Upper lobe of left lung (tissue), 6 donors: ENCODE measurements around the gene EPM2A. TPM values are rescaled to one million over a fixed set of nuclear protein-coding genes. Genes with fewer than 3 reads are reported as not detected.
"Not testable (repeated sequence)": the region's sequence is repeated elsewhere in the genome, so short reads cannot be mapped to it uniquely, and the experiment has no call there.

Experiments
- ATAC-seq, 2 donors: fragments of 200-7000 bp; cut with Tn5 transposase; one replicate each; pipeline ENCODE4 v1.9.1; 2022; ENCODE audit warnings: mild to moderate bottlenecking in 2 of 2, moderate library complexity in 2 of 2; ENCODE audit not compliant: low FRiP score in 2 of 2
- DNase-seq, 2 donors: peaks; one replicate each; pipeline ENCODE4 v3.0.0-alpha.2; 2019 to 2020
- H3K27ac ChIP-seq, 4 donors: fragments of 200-600 bp; sonication (generic); one replicate each; pipeline ENCODE4 v1.5.1; 2016 to 2019
- H3K27me3 ChIP-seq, 4 donors: fragments of 200-600 bp; sonication (generic); one replicate each; pipeline ENCODE4 v1.5.1; 2017 to 2019
- H3K36me3 ChIP-seq, 4 donors: fragments of 200-600 bp; sonication (generic); one replicate each; pipeline ENCODE4 v1.5.1; 2016 to 2019
- H3K4me1 ChIP-seq, 4 donors: fragments of 200-600 bp; sonication (generic); one replicate each; pipeline ENCODE4 v1.5.1; 2018 to 2019
- H3K4me3 ChIP-seq, 4 donors: fragments of 200-600 bp; sonication (generic); one replicate each; pipeline ENCODE4 v1.5.1; 2017 to 2019; ENCODE audit warnings: mild to moderate bottlenecking in 2 of 4, moderate library complexity in 1 of 4
- H3K9me3 ChIP-seq, 4 donors: fragments of 200-600 bp; sonication (generic); one replicate each; pipeline ENCODE4 v1.5.1; 2018 to 2019
- EP300 ChIP-seq, 4 donors: sonication (generic); formaldehyde crosslinking; IDR thresholded peaks; one replicate each; pipeline ENCODE4 v1.5.1; 2017; ENCODE audit warnings: antibody characterized with exemption in 4 of 4, control low read depth in 2 of 4
- POLR2A ChIP-seq, 4 donors: fragments of 450-650 bp; IDR thresholded peaks; one replicate each; pipeline ENCODE4 v1.5.1; 2016 to 2017; ENCODE audit warnings: antibody characterized with exemption in 4 of 4, mild to moderate bottlenecking in 2 of 4
- POLR2AphosphoS5 ChIP-seq, 2 donors: sonication (generic); formaldehyde crosslinking; IDR thresholded peaks; one replicate each; pipeline ENCODE4 v1.5.1; 2017; ENCODE audit warnings: antibody characterized with exemption in 2 of 2
- WGBS, 2 donors: methylation state at CpG; one replicate each; pipeline ENCODE4 v1.1.5; 2017 to 2018; 5-methylcytosine and 5-hydroxymethylcytosine counted together
- total RNA-seq, 6 donors: library from RNA; depleted of rRNA in 4 of 6; stranded (reverse); fragments of >200 nt in 4 of 6; gene quantifications; one replicate each; pipeline versions ENCODE4 v1.1.0 to v1.2.1, GENCODE V29; 2016 to 2021
- TF ChIP-seq, protein P1 (sequence below), 6 experiments: fragments of 450-650 bp in 4 of 6; fragments of 200-600 bp in 2 of 6; sonication (generic) in 2 of 6; IDR thresholded peaks; one replicate each; pipeline ENCODE4 v1.5.1; 2016 to 2019; ENCODE audit warnings: antibody characterized with exemption in 6 of 6
- donor health status: DM: no; HTN: no; CAD: no; lungs with moderate emphysema.
- donor health status: DM: no; HTN: yes; CAD: no; lungs with severe emphysema.

Gene EPM2A
- total RNA-seq, 6 donors from 2014 or later: 9.3 to 27.7 (median 21.0) TPM

DNA sequence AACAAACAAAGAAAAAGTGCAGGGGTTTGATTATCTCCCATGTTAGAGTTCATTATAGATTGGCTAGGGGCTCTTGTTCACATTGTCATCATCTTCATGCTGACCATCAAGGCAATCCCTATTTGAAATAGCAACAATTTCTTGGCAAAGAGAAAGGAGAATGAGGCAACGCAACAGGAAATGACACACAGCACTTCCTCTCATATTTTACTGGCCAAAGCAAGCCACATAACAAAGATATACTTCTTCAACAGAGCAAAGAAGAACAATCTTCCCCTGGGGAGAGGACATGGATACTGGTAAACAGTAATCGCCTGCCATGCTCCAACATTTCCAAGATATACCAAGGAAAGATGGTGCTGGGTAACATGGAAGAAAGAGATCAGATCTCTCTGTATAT, 29.8 kb downstream of the EPM2A start:
- Histone ChIP-seq H3K4me3 (no peak overlapping the region), H3K36me3 (no peaks in the 10 kb centered on the region), H3K27ac (no peak overlapping the region), H3K4me1 (no peaks in the 10 kb centered on the region), H3K27me3 (no peaks in the 10 kb centered on the region), H3K9me3 (no peaks in the 10 kb centered on the region)
- TF ChIP-seq POLR2AphosphoS5 (IDR thresholded peaks at IDR 0.05): no peak
- TF ChIP-seq POLR2A (IDR thresholded peaks at IDR 0.05): no peak
- no peak for TF ChIP-seq EP300 (IDR thresholded peaks at IDR 0.05)
- WGBS, 2 donors: 56 to 64% methylated on average over 2 of the region's 2 CpGs
- no peak for ATAC-seq
- DNase-seq: no peak

DNA sequence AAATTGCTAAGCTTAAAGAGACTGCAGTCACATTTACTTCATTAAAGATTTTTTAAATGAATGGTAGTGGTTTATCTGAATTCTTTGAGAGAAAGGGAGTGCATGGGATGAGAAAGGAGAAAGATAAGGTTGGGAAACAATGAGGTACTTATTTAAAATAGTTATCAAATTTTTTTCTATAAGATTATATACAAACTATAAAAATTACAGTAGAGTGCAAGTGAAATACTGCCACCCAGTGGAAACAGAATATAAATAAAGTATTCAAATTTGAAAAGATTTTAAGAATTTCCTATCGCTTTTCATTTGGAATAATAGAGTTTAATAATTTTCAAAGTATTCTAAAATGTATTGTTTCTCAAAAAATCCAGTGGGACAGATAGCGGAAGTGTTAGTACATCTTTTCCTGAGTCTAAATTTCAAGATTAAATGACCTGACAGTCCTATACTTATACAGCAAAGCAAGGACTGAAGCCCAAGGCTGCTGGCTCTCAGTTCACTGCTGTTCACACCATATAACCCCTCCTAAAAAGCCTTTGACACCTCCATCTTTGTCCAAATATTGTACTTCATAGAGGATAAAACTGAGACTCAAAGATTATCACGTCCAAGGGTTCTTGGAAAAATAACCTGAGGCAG, 31.1 kb downstream of the EPM2A start:
- Histone ChIP-seq H3K36me3 (no peaks in the 10 kb centered on the region), H3K9me3 (no peaks in the 10 kb centered on the region), H3K4me1 (no peaks in the 10 kb centered on the region), H3K27ac (no peak overlapping the region), H3K4me3 (no peak overlapping the region), H3K27me3 (no peaks in the 10 kb centered on the region)
- DNase-seq (no peak), ATAC-seq (no peak)
- 51 to 58% methylated on average over 3 of the region's 3 CpGs for WGBS, 2 donors
- TF ChIP-seq EP300 (IDR thresholded peaks at IDR 0.05) (no peak), POLR2AphosphoS5 (IDR thresholded peaks at IDR 0.05) (no peak), POLR2A (IDR thresholded peaks at IDR 0.05) (no peak)
- TF ChIP-seq, protein P1, sequence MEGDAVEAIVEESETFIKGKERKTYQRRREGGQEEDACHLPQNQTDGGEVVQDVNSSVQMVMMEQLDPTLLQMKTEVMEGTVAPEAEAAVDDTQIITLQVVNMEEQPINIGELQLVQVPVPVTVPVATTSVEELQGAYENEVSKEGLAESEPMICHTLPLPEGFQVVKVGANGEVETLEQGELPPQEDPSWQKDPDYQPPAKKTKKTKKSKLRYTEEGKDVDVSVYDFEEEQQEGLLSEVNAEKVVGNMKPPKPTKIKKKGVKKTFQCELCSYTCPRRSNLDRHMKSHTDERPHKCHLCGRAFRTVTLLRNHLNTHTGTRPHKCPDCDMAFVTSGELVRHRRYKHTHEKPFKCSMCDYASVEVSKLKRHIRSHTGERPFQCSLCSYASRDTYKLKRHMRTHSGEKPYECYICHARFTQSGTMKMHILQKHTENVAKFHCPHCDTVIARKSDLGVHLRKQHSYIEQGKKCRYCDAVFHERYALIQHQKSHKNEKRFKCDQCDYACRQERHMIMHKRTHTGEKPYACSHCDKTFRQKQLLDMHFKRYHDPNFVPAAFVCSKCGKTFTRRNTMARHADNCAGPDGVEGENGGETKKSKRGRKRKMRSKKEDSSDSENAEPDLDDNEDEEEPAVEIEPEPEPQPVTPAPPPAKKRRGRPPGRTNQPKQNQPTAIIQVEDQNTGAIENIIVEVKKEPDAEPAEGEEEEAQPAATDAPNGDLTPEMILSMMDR (IDR thresholded peaks at IDR 0.05): peak in 2 of 6 experiments; percentile 19 to 28

DNA sequence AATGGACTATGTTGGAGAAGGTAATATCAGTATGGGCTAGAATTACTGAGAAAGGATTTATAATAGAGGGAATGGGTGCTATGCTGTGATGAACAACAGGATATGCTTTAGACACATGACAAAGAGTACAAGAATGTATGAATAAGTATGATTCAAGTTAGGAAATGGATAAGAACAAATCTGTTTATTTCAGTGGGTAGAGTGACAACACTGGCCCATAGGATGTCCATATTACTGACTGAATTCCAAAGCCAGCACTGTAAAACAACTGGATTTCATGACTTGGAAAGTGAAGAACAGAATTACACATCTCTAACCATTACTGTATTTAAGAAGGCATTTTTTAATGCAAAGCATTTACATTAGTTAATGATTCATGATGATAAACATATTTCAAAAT, 35.9 kb downstream of the EPM2A start:
- TF ChIP-seq POLR2AphosphoS5 (IDR thresholded peaks at IDR 0.05): no peak
- TF ChIP-seq EP300 (IDR thresholded peaks at IDR 0.05): no peak
- no peak for TF ChIP-seq POLR2A (IDR thresholded peaks at IDR 0.05)
- TF ChIP-seq, protein P1 (IDR thresholded peaks at IDR 0.05): no peak
- H3K9me3 ChIP-seq: no peaks in the 10 kb centered on the region
- ATAC-seq: no peak
- H3K4me1 ChIP-seq: no peaks in the 10 kb centered on the region
- H3K27ac ChIP-seq: no peak overlapping the region
- no peak for DNase-seq
- no peak overlapping the region for H3K4me3 ChIP-seq
- H3K36me3 ChIP-seq: no peaks in the 10 kb centered on the region
- H3K27me3 ChIP-seq: no peaks in the 10 kb centered on the region

DNA sequence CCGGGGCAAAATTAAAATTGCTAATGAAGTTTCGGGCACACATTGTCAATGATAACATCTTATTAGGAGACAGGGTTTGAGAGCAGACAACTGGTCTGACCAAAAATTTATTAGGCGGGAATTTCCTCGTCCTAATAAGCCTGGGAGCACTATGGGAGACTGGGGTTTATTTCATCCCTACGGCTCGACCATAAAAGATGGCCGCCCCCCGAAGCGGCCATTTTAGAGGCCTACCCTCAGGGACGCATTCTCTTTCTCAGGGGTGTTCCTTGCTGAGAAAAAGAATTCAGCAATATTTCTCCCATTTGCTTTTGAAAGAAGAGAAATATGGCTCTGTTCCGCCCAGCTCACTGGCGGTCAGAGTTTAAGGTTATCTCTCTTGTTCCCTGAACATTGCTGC, 37.9 kb downstream of the EPM2A start:
- not testable (repeated sequence) for ATAC-seq, H3K36me3 ChIP-seq, H3K4me1 ChIP-seq, DNase-seq, H3K9me3 ChIP-seq, H3K27me3 ChIP-seq, H3K4me3 ChIP-seq, H3K27ac ChIP-seq
- 96% methylated on average over 12 of the region's 12 CpGs for WGBS, 2 donors

DNA sequence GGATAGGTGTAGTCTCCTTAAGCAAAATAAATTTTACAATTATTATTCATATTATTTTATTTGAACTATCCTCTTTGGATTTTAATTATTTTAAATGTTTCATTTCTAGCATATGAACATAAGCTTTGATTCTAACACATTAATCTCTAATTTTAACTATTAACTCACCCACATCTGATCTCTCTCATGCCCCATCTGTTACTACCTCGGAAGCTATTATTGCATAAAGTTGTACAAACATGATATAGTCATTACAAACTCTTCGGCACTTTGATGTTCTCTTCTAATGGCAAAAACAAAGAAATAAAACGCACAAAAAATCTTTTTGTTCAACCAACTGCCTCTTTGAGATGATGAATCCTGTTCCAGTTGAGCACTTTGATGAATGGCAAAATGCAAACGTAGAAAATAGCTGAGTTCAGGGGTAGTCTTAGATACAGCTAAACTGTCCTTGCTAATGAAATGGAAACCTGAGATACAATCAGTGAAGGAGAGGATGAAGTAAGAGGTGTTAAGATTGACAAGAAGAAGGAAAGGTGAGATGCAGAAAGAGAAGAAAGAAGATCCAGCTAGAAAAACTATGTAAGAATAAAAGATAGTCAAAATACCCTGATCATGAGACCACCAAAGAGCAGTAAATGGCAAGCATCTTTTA, 41.1 kb downstream of the EPM2A start:
- Histone ChIP-seq H3K36me3 (no peaks in the 10 kb centered on the region), H3K9me3 (no peaks in the 10 kb centered on the region), H3K4me3 (no peak overlapping the region), H3K27ac (no peak overlapping the region), H3K4me1 (no peaks in the 10 kb centered on the region), H3K27me3 (no peaks in the 10 kb centered on the region)
- WGBS, 2 donors: 90% methylated on average over 4 of the region's 4 CpGs
- TF ChIP-seq EP300 (IDR thresholded peaks at IDR 0.05) (no peak), POLR2AphosphoS5 (IDR thresholded peaks at IDR 0.05) (no peak), POLR2A (IDR thresholded peaks at IDR 0.05) (no peak)
- TF ChIP-seq, protein P1 (IDR thresholded peaks at IDR 0.05): no peak
- ATAC-seq (no peak), DNase-seq (no peak)

DNA sequence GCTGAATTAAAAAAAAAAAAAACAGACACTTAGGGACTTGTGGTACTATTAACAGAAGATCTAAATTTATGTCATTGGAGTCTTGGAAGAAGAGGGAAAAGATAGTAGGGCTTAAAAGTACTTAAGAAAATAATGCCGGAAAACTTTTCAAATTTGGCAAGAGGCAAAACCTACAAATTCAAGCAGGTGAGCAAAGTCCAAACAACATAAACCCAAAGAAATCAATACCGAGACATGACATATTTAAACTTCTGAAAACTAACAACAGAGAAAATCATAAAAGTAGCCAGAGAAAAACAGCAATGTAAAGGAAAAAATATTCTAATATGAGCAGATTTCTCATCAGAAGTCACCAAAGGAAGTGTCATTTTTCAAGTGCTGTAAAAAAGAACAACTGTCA, 44.4 kb downstream of the EPM2A start:
- 94 to 96% methylated on average over 2 of the region's 2 CpGs for WGBS, 2 donors
- Histone ChIP-seq H3K27me3 (no peaks in the 10 kb centered on the region), H3K4me1 (no peaks in the 10 kb centered on the region), H3K4me3 (no peak overlapping the region), H3K27ac (no peak overlapping the region), H3K9me3 (no peaks in the 10 kb centered on the region), H3K36me3 (no peaks in the 10 kb centered on the region)
- TF ChIP-seq POLR2AphosphoS5 (IDR thresholded peaks at IDR 0.05) (no peak), EP300 (IDR thresholded peaks at IDR 0.05) (no peak), POLR2A (IDR thresholded peaks at IDR 0.05) (no peak)
- TF ChIP-seq, protein P1 (IDR thresholded peaks at IDR 0.05): no peak
- no peak for DNase-seq
- ATAC-seq: no peak
